Measurements from ENCODE around the gene ENTHD1.

DNA sequence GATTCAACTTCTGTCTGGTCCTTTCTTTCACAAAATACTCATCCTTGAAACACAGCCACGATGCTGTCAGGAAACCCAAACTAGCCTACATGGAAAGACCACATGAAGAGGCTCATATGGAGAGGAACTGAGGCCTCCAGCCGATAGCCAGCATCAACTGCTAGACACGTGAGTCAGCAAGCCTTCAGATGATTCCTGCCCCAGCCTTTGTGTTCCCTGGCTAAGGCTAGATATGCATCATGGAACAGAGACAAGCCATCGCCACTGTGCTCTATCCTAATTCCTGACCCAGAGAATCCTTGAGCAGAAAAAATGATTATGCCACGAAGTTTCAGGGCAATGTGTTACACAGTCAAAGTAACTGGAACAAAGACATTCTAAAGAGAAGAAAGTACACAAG, 75.5 kb downstream of the ENTHD1 start:
- TF ChIP-seq CTCF (IDR thresholded peaks at IDR 0.05; ENCODE audit: low read depth, low read length) (no peak), POLR2A (IDR thresholded peaks at IDR 0.05; ENCODE audit: extremely low read depth, insufficient read length) (no peak), MAX (IDR thresholded peaks at IDR 0.05; ENCODE audit: low read depth, low read length) (no peak)

All from NB4 (cell line).